ENCODE measurements around the gene COA5. TPM values are rescaled to one million over a fixed set of nuclear protein-coding genes. Genes with fewer than 3 reads are reported as not detected.
A peak's percentile ranks its signal among the peaks of the same experiment; 100 is the strongest.

The COA5 gene
- total and polyA plus RNA-seq, 2 experiments from 2014 or later, result 32.7 to 42.0 TPM

GRCh38 chr2:98608962-98609604 lies 771 bp upstream of the COA5 start:
- H3K9me2 ChIP-seq (ENCODE audit: insufficient read depth), result no peaks in the 10 kb centered on the region
- H3K27ac ChIP-seq, result peak overlapping the region; percentile 93
- H3K36me3 ChIP-seq (ENCODE audit: low read depth), result peaks cover 18% of the 10 kb centered on the region
- peak; percentile 78 for DNase-seq
- H4K20me1 ChIP-seq (ENCODE audit: insufficient read depth), result no peaks in the 10 kb centered on the region
- TF ChIP-seq EZH2phosphoT487 (IDR thresholded peaks at IDR 0.05; ENCODE audit: insufficient read depth, low read depth) (no peak), EZH2 (IDR thresholded peaks at IDR 0.05; ENCODE audit: insufficient read depth, poor library complexity, severe bottlenecking) (no peak)
- no peaks in the 10 kb centered on the region for H3K27me3 ChIP-seq (replicated peaks; ENCODE audit: insufficient read depth)
- H3K4me3 ChIP-seq, result peak overlapping the region; percentile 87
- WGBS, 2 experiments (ENCODE audit: low coverage in 1 of 2, low lambda C conversion rate in 2 of 2, missing lambda C conversion rate in 2 of 2), result 1 to 2% methylated on average over 29 of the region's 29 CpGs
- H3F3A ChIP-seq (ENCODE audit: insufficient read depth), result no peaks in the 10 kb centered on the region
- H3K4me1 ChIP-seq (ENCODE audit: insufficient read depth), result peaks cover 27% of the 10 kb centered on the region
- peak overlapping the region; percentile 99 for H3K9ac ChIP-seq
- peaks cover 93% of the 10 kb centered on the region for H3K79me2 ChIP-seq (ENCODE audit: insufficient read depth)
- H2AFZ ChIP-seq, result peak overlapping the region; percentile 97
- in situ Hi-C loops (cut with MboI), result loop anchor here (10.0 kb wide), 1 partner anchor 194 kb away; no protein-coding TSS in a partner anchor
- peak overlapping the region; percentile 99 for H3K4me2 ChIP-seq (ENCODE audit: unreplicated experiment)
- H3K9me3 ChIP-seq (ENCODE audit: low read depth), result no peaks in the 10 kb centered on the region

- H3K79me2 ChIP-seq (ENCODE audit: insufficient read depth), result peaks cover 97% of the 10 kb centered on the region
- H3K4me3 ChIP-seq, result peak overlapping the region; percentile 87
- H3K27ac ChIP-seq, result peak overlapping the region; percentile 93
- no peaks in the 10 kb centered on the region for H3K9me3 ChIP-seq (ENCODE audit: low read depth)
- peak overlapping the region; percentile 99 for H3K4me2 ChIP-seq (ENCODE audit: unreplicated experiment)
- TF ChIP-seq EZH2phosphoT487 (IDR thresholded peaks at IDR 0.05; ENCODE audit: insufficient read depth, low read depth), result no peak
- TF ChIP-seq EZH2 (IDR thresholded peaks at IDR 0.05; ENCODE audit: insufficient read depth, poor library complexity, severe bottlenecking), result no peak
- in situ Hi-C loops (cut with MboI), result loop anchor here (10.0 kb wide), 1 partner anchor 193 kb away; no protein-coding TSS in a partner anchor
- peaks cover 27% of the 10 kb centered on the region for H3K4me1 ChIP-seq (ENCODE audit: insufficient read depth)
- 0 out of 2 replicates have a peak, but pooled peaks cover 5% of the 10 kb centered on the region for H3F3A ChIP-seq (ENCODE audit: insufficient read depth)
- peaks cover 21% of the 10 kb centered on the region for H3K36me3 ChIP-seq (ENCODE audit: low read depth)
- H4K20me1 ChIP-seq (ENCODE audit: insufficient read depth), result no peaks in the 10 kb centered on the region
- H2AFZ ChIP-seq, result peak overlapping the region; percentile 97
- DNase-seq, result peak; percentile 57
- peak overlapping the region; percentile 99 for H3K9ac ChIP-seq
- 3 to 4% methylated on average over 7 of the region's 7 CpGs for WGBS, 2 experiments (ENCODE audit: low coverage in 1 of 2, low lambda C conversion rate in 2 of 2, missing lambda C conversion rate in 2 of 2)
- no peaks in the 10 kb centered on the region for H3K9me2 ChIP-seq (ENCODE audit: insufficient read depth)
- no peaks in the 10 kb centered on the region for H3K27me3 ChIP-seq (replicated peaks; ENCODE audit: insufficient read depth)
These were observed 584 bp downstream of the COA5 start for GRCh38 chr2:98607741-98608115.

- no peak for DNase-seq
- in situ Hi-C loops (cut with MboI), result loop anchor here (10.0 kb wide), 1 partner anchor 192 kb away; no protein-coding TSS in a partner anchor
- peak overlapping the region; percentile 87 for H3K4me3 ChIP-seq
- H3K9me3 ChIP-seq (ENCODE audit: low read depth), result no peaks in the 10 kb centered on the region
- 41 to 45% methylated on average over 6 of the region's 6 CpGs for WGBS, 2 experiments (ENCODE audit: low coverage in 1 of 2, low lambda C conversion rate in 2 of 2, missing lambda C conversion rate in 2 of 2)
- peak overlapping the region; percentile 99 for H3K4me2 ChIP-seq (ENCODE audit: unreplicated experiment)
- H3K9me2 ChIP-seq (ENCODE audit: insufficient read depth), result no peaks in the 10 kb centered on the region
- no peak overlapping the region; the same call in 1 of the 2 replicates for H3K27ac ChIP-seq
- H3K4me1 ChIP-seq (ENCODE audit: insufficient read depth), result peaks cover 27% of the 10 kb centered on the region
- TF ChIP-seq EZH2 (IDR thresholded peaks at IDR 0.05; ENCODE audit: insufficient read depth, poor library complexity, severe bottlenecking), result no peak
- no peak for TF ChIP-seq EZH2phosphoT487 (IDR thresholded peaks at IDR 0.05; ENCODE audit: insufficient read depth, low read depth)
- no peak overlapping the region; the same call in 1 of the 2 replicates for H2AFZ ChIP-seq
- H3K9ac ChIP-seq, result peak overlapping the region; percentile 99
- H3F3A ChIP-seq (ENCODE audit: insufficient read depth), result 0 out of 2 replicates have a peak, but pooled peaks cover 5% of the 10 kb centered on the region
- no peaks in the 10 kb centered on the region for H3K27me3 ChIP-seq (replicated peaks; ENCODE audit: insufficient read depth)
- H3K36me3 ChIP-seq (ENCODE audit: low read depth), result peaks cover 20% of the 10 kb centered on the region
- H3K79me2 ChIP-seq (ENCODE audit: insufficient read depth), result peaks cover 90% of the 10 kb centered on the region
- no peaks in the 10 kb centered on the region for H4K20me1 ChIP-seq (ENCODE audit: insufficient read depth)
These were observed 1.2 kb downstream of the COA5 start for GRCh38 chr2:98607104-98607503.

- no peaks in the 10 kb centered on the region for H3K27me3 ChIP-seq (replicated peaks; ENCODE audit: insufficient read depth)
- TF ChIP-seq EZH2phosphoT487 (IDR thresholded peaks at IDR 0.05; ENCODE audit: insufficient read depth, low read depth) (no peak), EZH2 (IDR thresholded peaks at IDR 0.05; ENCODE audit: insufficient read depth, poor library complexity, severe bottlenecking) (no peak)
- peaks cover 27% of the 10 kb centered on the region for H3K4me1 ChIP-seq (ENCODE audit: insufficient read depth)
- peaks cover 84% of the 10 kb centered on the region for H3K79me2 ChIP-seq (ENCODE audit: insufficient read depth)
- no peak overlapping the region for H3K27ac ChIP-seq
- peak overlapping the region; percentile 99; the same call in 1 of the 2 replicates for H3K9ac ChIP-seq
- H3K4me3 ChIP-seq, result no peak overlapping the region
- H4K20me1 ChIP-seq (ENCODE audit: insufficient read depth), result no peaks in the 10 kb centered on the region
- no peaks in the 10 kb centered on the region for H3K9me3 ChIP-seq (ENCODE audit: low read depth)
- H3K36me3 ChIP-seq (ENCODE audit: low read depth), result peaks cover 26% of the 10 kb centered on the region
- peak overlapping the region; percentile 99 for H3K4me2 ChIP-seq (ENCODE audit: unreplicated experiment)
- no peak for DNase-seq
- in situ Hi-C loops (cut with MboI), result loop anchor here (10.0 kb wide), 1 partner anchor 192 kb away; no protein-coding TSS in a partner anchor
- H3K9me2 ChIP-seq (ENCODE audit: insufficient read depth), result no peaks in the 10 kb centered on the region
- 82 to 83% methylated on average over 7 of the region's 7 CpGs for WGBS, 2 experiments (ENCODE audit: low coverage in 1 of 2, low lambda C conversion rate in 2 of 2, missing lambda C conversion rate in 2 of 2)
- H2AFZ ChIP-seq, result no peak overlapping the region
- H3F3A ChIP-seq (ENCODE audit: insufficient read depth), result 0 out of 2 replicates have a peak, but pooled peaks cover 5% of the 10 kb centered on the region
These were observed 1.9 kb downstream of the COA5 start for GRCh38 chr2:98606431-98606830.
